Sigmoid colon (tissue), 7 donors: ENCODE results near the gene VSIG2. TPM values are rescaled to one million over a fixed set of nuclear protein-coding genes. Genes with fewer than 3 reads are reported as not detected.

Experiments used
- DNase-seq: peaks from one replicate; pipeline ENCODE4 v3.0.0-alpha.2; 2019
- H3K27ac ChIP-seq, 4 donors: fragments of 200-600 bp; sonication (generic); one replicate each; pipeline ENCODE4 v1.5.1; 2016 to 2019; ENCODE audit warnings: mild to moderate bottlenecking in 1 of 4
- H3K27me3 ChIP-seq, 3 donors: fragments of 200-600 bp; sonication (generic); one replicate each; pipeline ENCODE4 v1.5.1; 2019; ENCODE audit warnings: mild to moderate bottlenecking in 1 of 3
- H3K36me3 ChIP-seq, 4 donors: fragments of 200-600 bp; sonication (generic); one replicate each; pipeline ENCODE4 v1.5.1; 2016 to 2019
- H3K4me1 ChIP-seq, 4 donors: fragments of 200-600 bp; sonication (generic); one replicate each; pipeline ENCODE4 v1.5.1; 2017 to 2019
- H3K4me3 ChIP-seq, 4 donors: fragments of 200-600 bp; sonication (generic); one replicate each; pipeline ENCODE4 v1.5.1; 2017 to 2019; ENCODE audit warnings: mild to moderate bottlenecking in 2 of 4, moderate library complexity in 1 of 4
- H3K9me3 ChIP-seq, 4 donors: fragments of 200-600 bp in 3 of 4; sonication (generic) in 3 of 4; one replicate each; pipeline versions ENCODE4 v1.5.1 to v1.6.1; 2013 to 2019
- EP300 ChIP-seq, 4 donors: sonication (generic); formaldehyde crosslinking; IDR thresholded peaks; one replicate each; pipeline ENCODE4 v1.6.1; 2017; ENCODE audit warnings: antibody characterized with exemption in 4 of 4
- POLR2A ChIP-seq, 2 donors: fragments of 450-650 bp; IDR thresholded peaks; one replicate each; pipeline ENCODE4 v1.6.1; 2016; ENCODE audit warnings: antibody characterized with exemption in 2 of 2, mild to moderate bottlenecking in 2 of 2, moderate library complexity in 2 of 2
- POLR2AphosphoS5 ChIP-seq, 4 donors: sonication (generic); formaldehyde crosslinking; IDR thresholded peaks; one replicate each; pipeline ENCODE4 v1.6.1; 2017; ENCODE audit warnings: antibody characterized with exemption in 4 of 4
- WGBS, 2 donors: extraction: QIAGEN DNeasy Blood & Tissue Kit; methylation state at CpG; one replicate each; pipeline ENCODE4 v1.1.7; 2013; 5-methylcytosine and 5-hydroxymethylcytosine counted together
- intact Hi-C: fragments of 100-400 bp; cut with DNase I; formaldehyde crosslinking; loops from one replicate; pipeline ENCODE4 v1.15.1; 2023
- polyA plus RNA-seq, 3 donors: library from polyadenylated mRNA; stranded (reverse); fragments of 200-250 nt; gene quantifications; one replicate each; pipeline ENCODE4 v1.2.3, GENCODE V29; 2013
- total RNA-seq, 4 donors: library from RNA; depleted of rRNA; stranded (reverse); fragments of >200 nt; gene quantifications; one replicate each; pipeline ENCODE4 v1.1.0, GENCODE V29; 2016
- TF ChIP-seq, protein P1 (sequence below), 4 experiments: fragments of 450-650 bp in 3 of 4; fragments of 200-600 bp in 1 of 4; IDR thresholded peaks; one replicate each; pipeline ENCODE4 v1.5.1; 2016 to 2019; ENCODE audit warnings: antibody characterized with exemption in 4 of 4, mild to moderate bottlenecking in 3 of 4, moderate library complexity in 2 of 4
- donor health status: healthy with polysubstance abuse.
- donor health status: Bipolar disorder and iron deficiency.
- donor health status: healthy.

VSIG2 gene
- total and polyA plus RNA-seq, 7 donors, result 0.36 to 79.3 (median 28.8) TPM; not detected in 1

DNA sequence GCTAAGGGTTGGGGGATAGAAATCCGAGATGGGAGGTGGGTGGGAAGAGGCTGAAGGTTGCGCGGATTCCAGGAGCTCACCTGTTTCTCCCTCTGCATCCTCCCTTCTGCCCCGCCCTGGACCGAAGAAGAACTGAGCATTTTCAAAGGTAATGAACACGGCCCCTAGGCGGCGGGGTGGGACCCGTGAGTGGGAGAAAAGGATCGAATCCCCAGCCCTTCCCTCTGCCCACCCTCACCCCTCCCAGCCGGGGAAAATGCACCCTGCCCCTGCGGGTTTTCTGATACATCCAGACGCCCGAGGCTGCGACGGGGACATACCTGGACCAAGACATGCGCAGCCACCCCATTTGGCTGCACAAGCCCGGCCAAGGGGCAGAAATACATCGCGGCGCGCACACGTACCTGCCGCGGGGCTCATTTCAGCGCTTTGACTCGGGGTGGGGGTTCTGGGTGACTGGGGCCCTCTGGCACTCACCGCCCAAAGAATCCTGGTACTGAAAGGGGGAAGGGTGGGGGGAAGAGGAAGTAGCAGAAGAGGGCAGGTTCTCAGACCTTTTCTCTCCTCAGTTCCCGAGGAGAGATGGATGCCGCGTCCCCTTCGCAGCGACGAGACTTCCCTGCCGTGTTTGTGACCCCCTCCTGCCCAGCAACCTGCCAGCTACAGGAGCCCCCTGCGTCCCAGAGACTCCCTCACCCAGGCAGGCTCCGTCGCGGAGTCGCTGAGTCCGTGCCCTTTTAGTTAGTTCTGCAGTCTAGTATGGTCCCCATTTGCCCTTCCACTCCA is 6.0 kb downstream of the VSIG2 start:
- intact Hi-C loops, result no loop called here
- DNase-seq, result no peak
- TF ChIP-seq, protein P1, sequence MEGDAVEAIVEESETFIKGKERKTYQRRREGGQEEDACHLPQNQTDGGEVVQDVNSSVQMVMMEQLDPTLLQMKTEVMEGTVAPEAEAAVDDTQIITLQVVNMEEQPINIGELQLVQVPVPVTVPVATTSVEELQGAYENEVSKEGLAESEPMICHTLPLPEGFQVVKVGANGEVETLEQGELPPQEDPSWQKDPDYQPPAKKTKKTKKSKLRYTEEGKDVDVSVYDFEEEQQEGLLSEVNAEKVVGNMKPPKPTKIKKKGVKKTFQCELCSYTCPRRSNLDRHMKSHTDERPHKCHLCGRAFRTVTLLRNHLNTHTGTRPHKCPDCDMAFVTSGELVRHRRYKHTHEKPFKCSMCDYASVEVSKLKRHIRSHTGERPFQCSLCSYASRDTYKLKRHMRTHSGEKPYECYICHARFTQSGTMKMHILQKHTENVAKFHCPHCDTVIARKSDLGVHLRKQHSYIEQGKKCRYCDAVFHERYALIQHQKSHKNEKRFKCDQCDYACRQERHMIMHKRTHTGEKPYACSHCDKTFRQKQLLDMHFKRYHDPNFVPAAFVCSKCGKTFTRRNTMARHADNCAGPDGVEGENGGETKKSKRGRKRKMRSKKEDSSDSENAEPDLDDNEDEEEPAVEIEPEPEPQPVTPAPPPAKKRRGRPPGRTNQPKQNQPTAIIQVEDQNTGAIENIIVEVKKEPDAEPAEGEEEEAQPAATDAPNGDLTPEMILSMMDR (IDR thresholded peaks at IDR 0.05), result no peak
- TF ChIP-seq EP300 (IDR thresholded peaks at IDR 0.05) (no peak), POLR2AphosphoS5 (IDR thresholded peaks at IDR 0.05) (no peak), POLR2A (IDR thresholded peaks at IDR 0.05) (no peak)
- H3K9me3 ChIP-seq, result no peaks in the 10 kb centered on the region
- H3K27me3 ChIP-seq, result peaks cover 31 to 97% (median 94%) of the 10 kb centered on the region in 3 donors
- 2 to 5% methylated on average over 41 of the region's 41 CpGs for WGBS, 2 donors
- peak overlapping the region in 2 of 4 donors; percentile 41 to 59 for H3K27ac ChIP-seq
- H3K4me3 ChIP-seq, result peak overlapping the region; percentile 11 to 49 (median 44)
- H3K36me3 ChIP-seq, result no peaks in the 10 kb centered on the region
- peaks cover 0 to 24% (median 21%) of the 10 kb centered on the region in 4 donors for H3K4me1 ChIP-seq

DNA sequence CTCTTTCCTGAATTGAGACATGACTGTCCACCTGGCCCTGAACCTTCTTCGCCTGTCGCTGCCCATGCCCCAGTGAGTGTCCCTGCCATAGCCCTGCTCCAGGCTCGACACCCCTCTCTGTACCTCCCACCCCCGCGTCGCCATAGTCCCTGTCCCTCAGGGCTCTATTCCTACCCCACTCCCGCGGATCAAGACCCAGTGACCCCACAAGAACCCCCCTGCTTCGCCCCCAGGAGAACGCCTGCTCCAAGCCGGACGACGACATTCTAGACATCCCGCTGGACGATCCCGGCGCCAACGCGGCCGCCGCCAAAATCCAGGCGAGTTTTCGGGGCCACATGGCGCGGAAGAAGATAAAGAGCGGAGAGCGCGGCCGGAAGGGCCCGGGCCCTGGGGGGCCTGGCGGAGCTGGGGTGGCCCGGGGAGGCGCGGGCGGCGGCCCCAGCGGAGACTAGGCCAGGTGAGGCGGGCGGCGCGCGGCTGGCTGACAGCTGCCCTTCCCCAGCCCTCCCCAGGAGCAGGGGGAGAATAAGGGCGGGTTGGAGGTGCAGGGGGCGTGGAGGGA is 6.7 kb downstream of the VSIG2 start:
- TF ChIP-seq, protein P1 (IDR thresholded peaks at IDR 0.05), result no peak
- TF ChIP-seq POLR2A (IDR thresholded peaks at IDR 0.05), result no peak
- no peak for TF ChIP-seq POLR2AphosphoS5 (IDR thresholded peaks at IDR 0.05)
- no peak for TF ChIP-seq EP300 (IDR thresholded peaks at IDR 0.05)
- peaks cover 34 to 97% (median 90%) of the 10 kb centered on the region in 3 donors for H3K27me3 ChIP-seq
- H3K4me3 ChIP-seq, result peak overlapping the region in 2 of 4 donors; percentile 4 to 7
- DNase-seq, result no peak
- no peaks in the 10 kb centered on the region for H3K36me3 ChIP-seq
- H3K27ac ChIP-seq, result no peak overlapping the region
- intact Hi-C loops, result no loop called here
- H3K9me3 ChIP-seq, result no peaks in the 10 kb centered on the region
- WGBS, 2 donors, result 39 to 66% methylated on average over 44 of the region's 44 CpGs
- peaks cover 0 to 27% (median 25%) of the 10 kb centered on the region in 4 donors for H3K4me1 ChIP-seq

DNA sequence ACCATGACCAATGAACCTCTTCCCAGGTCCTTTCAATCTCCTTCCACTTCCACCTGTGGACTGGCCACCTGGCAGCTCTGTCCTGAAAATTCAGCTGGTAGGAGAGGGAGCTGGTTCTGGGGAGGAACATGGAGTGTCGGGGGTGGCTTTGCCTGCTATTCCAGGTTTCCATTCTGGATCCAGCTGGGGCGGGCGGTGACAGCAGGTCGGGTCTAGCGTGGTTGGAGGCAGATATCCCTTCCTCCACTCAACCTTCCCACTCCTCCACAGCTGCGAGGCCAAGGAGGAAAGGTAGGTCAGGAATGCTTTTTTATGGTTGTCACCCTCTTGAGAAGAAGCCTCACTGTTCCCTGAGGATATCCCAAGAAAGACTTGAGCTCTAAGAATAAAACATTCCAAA is 9.0 kb downstream of the VSIG2 start:
- intact Hi-C loops, result no loop called here
- Histone ChIP-seq H3K9me3 (no peaks in the 10 kb centered on the region), H3K4me1 (peaks cover 0 to 39% (median 37%) of the 10 kb centered on the region in 4 donors), H3K36me3 (no peaks in the 10 kb centered on the region), H3K27ac (no peak overlapping the region), H3K4me3 (no peak overlapping the region), H3K27me3 (peaks cover 34 to 96% (median 71%) of the 10 kb centered on the region in 3 donors)
- DNase-seq, result no peak
- 78 to 84% methylated on average over 6 of the region's 6 CpGs for WGBS, 2 donors
- TF ChIP-seq, protein P1 (IDR thresholded peaks at IDR 0.05), result no peak
- TF ChIP-seq POLR2A (IDR thresholded peaks at IDR 0.05), result no peak
- TF ChIP-seq EP300 (IDR thresholded peaks at IDR 0.05), result no peak
- TF ChIP-seq POLR2AphosphoS5 (IDR thresholded peaks at IDR 0.05), result no peak

DNA sequence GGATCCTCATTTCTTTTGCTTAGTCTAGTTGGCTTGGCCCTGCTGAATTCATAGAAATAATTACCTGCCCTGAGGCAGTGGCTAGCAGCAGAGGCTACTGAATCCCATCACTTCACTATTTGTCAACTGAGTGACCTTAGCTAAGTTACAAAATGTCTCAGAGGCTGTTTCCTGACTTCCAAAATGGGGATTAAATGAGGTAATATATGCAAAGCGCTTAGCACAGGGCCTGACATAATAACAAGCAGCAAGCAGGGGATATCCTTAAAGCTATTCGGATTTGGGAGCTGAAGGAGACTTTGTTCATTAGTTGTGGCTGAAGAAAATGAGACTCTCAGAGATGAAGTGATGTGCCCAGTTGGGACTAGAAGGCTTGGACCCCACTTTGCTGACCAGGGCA is 9.5 kb downstream of the VSIG2 start:
- no peaks in the 10 kb centered on the region for H3K9me3 ChIP-seq
- intact Hi-C loops, result no loop called here
- peaks cover 31 to 91% (median 66%) of the 10 kb centered on the region in 3 donors for H3K27me3 ChIP-seq
- H3K4me3 ChIP-seq, result no peak overlapping the region
- H3K27ac ChIP-seq, result no peak overlapping the region
- H3K36me3 ChIP-seq, result no peaks in the 10 kb centered on the region
- H3K4me1 ChIP-seq, result peaks cover 0 to 39% (median 37%) of the 10 kb centered on the region in 4 donors
- TF ChIP-seq POLR2A (IDR thresholded peaks at IDR 0.05), result no peak
- TF ChIP-seq, protein P1 (IDR thresholded peaks at IDR 0.05), result no peak
- no peak for TF ChIP-seq EP300 (IDR thresholded peaks at IDR 0.05)
- no peak for TF ChIP-seq POLR2AphosphoS5 (IDR thresholded peaks at IDR 0.05)
- no peak for DNase-seq
- WGBS, 2 donors, result 83 to 88% methylated on average over 2 of the region's 2 CpGs
